Calu3 (cell line): ENCODE measurements around the gene YPEL5. TPM values are rescaled to one million over a fixed set of nuclear protein-coding genes. Genes with fewer than 3 reads are reported as not detected.

Source experiments
- BruUV-seq: library from RNA; stranded (reverse); fragments of 400-500 nt; replicated peaks from 2 replicates; lab custom pipeline; 2021; lab: Mats Ljungman, UMichigan
- CTCF ChIA-PET: fragments of 300-600 bp; sonication (Branson Sonifier 250); formaldehyde crosslinking; loops from one replicate; lab custom pipeline; 2022; ENCODE audit warnings: antibody characterized with exemption; lab: Charles Lee
- DNase-seq: peaks from one replicate; pipeline ENCODE4 v3.0.0; 2022
- H3K27ac Mint-ChIP-seq: one replicate; pipeline ENCODE4 v1.8.0; 2022; ENCODE audit warnings: mixed read lengths; ENCODE audit not compliant: unreplicated experiment
- H3K27me3 Mint-ChIP-seq: one replicate; pipeline ENCODE4 v1.8.0; 2022; ENCODE audit warnings: mixed read lengths; ENCODE audit not compliant: unreplicated experiment
- H3K36me3 Mint-ChIP-seq: one replicate; pipeline ENCODE4 v1.8.0; 2022; ENCODE audit warnings: mild to moderate bottlenecking, moderate library complexity, mixed read lengths; ENCODE audit not compliant: insufficient read depth, unreplicated experiment
- H3K4me1 Mint-ChIP-seq: one replicate; pipeline ENCODE4 v1.8.0; 2022; ENCODE audit warnings: mild to moderate bottlenecking, low read depth, mixed read lengths; ENCODE audit not compliant: unreplicated experiment
- H3K4me3 Mint-ChIP-seq: one replicate; pipeline ENCODE4 v1.8.0; 2022; ENCODE audit warnings: mild to moderate bottlenecking, low read depth, moderate library complexity, mixed read lengths; ENCODE audit not compliant: unreplicated experiment
- H3K9me3 Mint-ChIP-seq: one replicate; pipeline ENCODE4 v1.8.0; 2022; ENCODE audit warnings: low read depth, mixed read lengths; ENCODE audit not compliant: unreplicated experiment
- CTCF ChIP-seq: fragments of 200-600 bp; IDR thresholded peaks from one replicate; pipeline ENCODE4 v1.8.0; 2022; ENCODE audit warnings: antibody characterized with exemption; ENCODE audit not compliant: unreplicated experiment
- intact Hi-C: fragments of 100-400 bp; cut with micrococcal nuclease; formaldehyde crosslinking; loops from one replicate; pipeline ENCODE4 v1.10.0; 2022; ENCODE audit not compliant: unreplicated experiment
- total RNA-seq: library from RNA; stranded (reverse); gene quantifications from 2 replicates; pipeline ENCODE4 v1.2.3, GENCODE V29; 2022

YPEL5 gene
- total RNA-seq, 1 experiment from 2014 or later: 23.0 TPM

- Mint-ChIP-seq H3K36me3 (no peaks in the 10 kb centered on the region), H3K4me1 (no peaks in the 10 kb centered on the region), H3K27ac (no peak overlapping the region), H3K27me3 (peaks cover 43% of the 10 kb centered on the region), H3K4me3 (no peak overlapping the region), H3K9me3 (no peaks in the 10 kb centered on the region)
- CTCF ChIA-PET: no interaction called here
- DNase-seq: no peak
- no TSS peak for BruUV-seq
- TF ChIP-seq CTCF: no peak
- intact Hi-C loops: loop anchor here (10.0 kb wide), 1 partner anchor 132 kb away; no protein-coding TSS in a partner anchor
Measured at GRCh38 chr2:30203156-30203555, 56.3 kb downstream of the YPEL5 start.

- CTCF ChIA-PET: interaction anchor here (1.4 kb wide), 1 partner anchor 507 kb away, joined by 8 read pairs; no protein-coding TSS in a partner anchor
Measured at GRCh38 chr2:30204281-30204680, 57.5 kb downstream of the YPEL5 start.

GRCh38 chr2:30205456-30205855, 58.6 kb downstream of the YPEL5 start:
- intact Hi-C loops: loop anchor here (5.0 to 10.0 kb wide), 2 partner anchors 38 to 129 kb away; no protein-coding TSS in a partner anchor
- BruUV-seq: no TSS peak
- no peak for TF ChIP-seq CTCF
- H3K36me3 Mint-ChIP-seq: no peaks in the 10 kb centered on the region
- no peaks in the 10 kb centered on the region for H3K4me1 Mint-ChIP-seq
- H3K27ac Mint-ChIP-seq: no peak overlapping the region
- H3K9me3 Mint-ChIP-seq: no peaks in the 10 kb centered on the region
- CTCF ChIA-PET: interaction anchor here (0.6 kb wide), 1 partner anchor 507 kb away, joined by 5 read pairs; no protein-coding TSS in a partner anchor
- peaks cover 45% of the 10 kb centered on the region for H3K27me3 Mint-ChIP-seq
- no peak for DNase-seq
- no peak overlapping the region for H3K4me3 Mint-ChIP-seq

More at GRCh38 chr2:30204281-30204680, 57.5 kb downstream of the YPEL5 start:
- intact Hi-C loops: loop anchor here (10.0 kb wide), 1 partner anchor 131 kb away; no protein-coding TSS in a partner anchor
- no peaks in the 10 kb centered on the region for H3K36me3 Mint-ChIP-seq
- TF ChIP-seq CTCF: no peak
- H3K4me3 Mint-ChIP-seq: no peak overlapping the region
- no TSS peak for BruUV-seq
- H3K27me3 Mint-ChIP-seq: peaks cover 53% of the 10 kb centered on the region
- H3K4me1 Mint-ChIP-seq: no peaks in the 10 kb centered on the region
- DNase-seq: no peak
- H3K9me3 Mint-ChIP-seq: no peaks in the 10 kb centered on the region
- H3K27ac Mint-ChIP-seq: no peak overlapping the region

GRCh38 chr2:30206461-30207430, 59.9 kb downstream of the YPEL5 start:
- intact Hi-C loops: loop anchor here (5.0 to 10.0 kb wide), 2 partner anchors 39 to 128 kb away; no protein-coding TSS in a partner anchor
- no TSS peak for BruUV-seq
- no peak overlapping the region for H3K27ac Mint-ChIP-seq
- peaks cover 41% of the 10 kb centered on the region for H3K27me3 Mint-ChIP-seq
- no peaks in the 10 kb centered on the region for H3K4me1 Mint-ChIP-seq
- DNase-seq: no peak
- no peak for TF ChIP-seq CTCF
- no peaks in the 10 kb centered on the region for H3K36me3 Mint-ChIP-seq
- no peaks in the 10 kb centered on the region for H3K9me3 Mint-ChIP-seq
- CTCF ChIA-PET: no interaction called here
- H3K4me3 Mint-ChIP-seq: no peak overlapping the region
